H9 (cell line): Measurements from ENCODE around the gene TSPAN31. TPM values are rescaled to one million over a fixed set of nuclear protein-coding genes. Genes with fewer than 3 reads are reported as not detected.

Experiments
- DNase-seq: peaks from one replicate; pipeline ENCODE4 v3.0.0-alpha.2; 2017
- H2AFZ ChIP-seq: one replicate; pipeline ENCODE4 v1.6.1; 2013; ENCODE audit warnings: mild to moderate bottlenecking, low read length, control low read depth, moderate library complexity
- H2AK5ac ChIP-seq: 2 replicates; pipeline ENCODE4 v1.6.1; 2013; ENCODE audit warnings: low read length, control low read depth, mixed read lengths; ENCODE audit not compliant: insufficient read length
- H2BK120ac ChIP-seq: one replicate; pipeline ENCODE4 v1.6.1; 2013; ENCODE audit warnings: low read depth, mild to moderate bottlenecking, low read length, control low read depth, inconsistent platforms; ENCODE audit not compliant: poor library complexity, severe bottlenecking
- H2BK12ac ChIP-seq: 2 replicates; pipeline ENCODE4 v1.6.1; 2013; ENCODE audit warnings: low read length, control low read depth, mixed read lengths, low read depth; ENCODE audit not compliant: insufficient read length
- H2BK15ac ChIP-seq: 2 replicates; pipeline ENCODE4 v1.6.1; 2013; ENCODE audit warnings: low read depth, low read length, control low read depth
- H2BK20ac ChIP-seq: one replicate; pipeline ENCODE4 v1.6.1; 2013; ENCODE audit warnings: low read depth, mild to moderate bottlenecking, low read length, control low read depth, inconsistent platforms; ENCODE audit not compliant: poor library complexity, severe bottlenecking
- H2BK5ac ChIP-seq: 2 replicates; pipeline ENCODE4 v1.6.1; 2013; ENCODE audit warnings: low read length, control low read depth, mixed read lengths; ENCODE audit not compliant: insufficient read length
- H3K14ac ChIP-seq: 2 replicates; pipeline ENCODE4 v1.6.1; 2013; ENCODE audit warnings: low read length, control low read depth; ENCODE audit not compliant: insufficient read depth
- H3K18ac ChIP-seq: 2 replicates; pipeline ENCODE4 v1.6.1; 2013; ENCODE audit warnings: low read depth, mild to moderate bottlenecking, mixed read lengths, low read length, control low read depth; ENCODE audit not compliant: insufficient read length
- H3K23ac ChIP-seq: 2 replicates; pipeline ENCODE4 v1.6.1; 2013; ENCODE audit warnings: low read length, control low read depth, mixed read lengths, low read depth; ENCODE audit not compliant: insufficient read length
- H3K23me2 ChIP-seq: 2 replicates; pipeline ENCODE4 v1.6.1; 2013; ENCODE audit warnings: low read depth, mild to moderate bottlenecking, mixed read lengths, low read length, control low read depth; ENCODE audit not compliant: insufficient read length, poor library complexity, severe bottlenecking
- H3K27ac ChIP-seq: 2 replicates; pipeline ENCODE4 v1.5.1; 2013; ENCODE audit warnings: low read length, control low read depth, mixed read lengths, low read depth; ENCODE audit not compliant: insufficient read length
- H3K27me3 ChIP-seq: 2 replicates; pipeline ENCODE4 v1.6.1; 2013; ENCODE audit warnings: low read length, control low read depth, inconsistent platforms; ENCODE audit not compliant: insufficient read depth
- H3K4ac ChIP-seq: 2 replicates; pipeline ENCODE4 v1.6.1; 2013; ENCODE audit warnings: low read depth, mild to moderate bottlenecking, control low read depth, inconsistent platforms, low read length, moderate library complexity
- H3K4me1 ChIP-seq: 2 replicates; pipeline ENCODE4 v1.6.1; 2013; ENCODE audit warnings: low read length, control low read depth, inconsistent platforms; ENCODE audit not compliant: insufficient read depth
- H3K4me2 ChIP-seq: 2 replicates; pipeline ENCODE4 v1.6.1; 2013; ENCODE audit warnings: low read length, control low read depth, mixed read lengths; ENCODE audit not compliant: insufficient read length, insufficient read depth
- H3K56ac ChIP-seq: 2 replicates; pipeline ENCODE4 v1.6.1; 2013; ENCODE audit warnings: low read depth, mild to moderate bottlenecking, mixed read lengths, low read length, control low read depth; ENCODE audit not compliant: insufficient read length
- H3K79me1 ChIP-seq: 2 replicates; pipeline ENCODE4 v1.6.1; 2013; ENCODE audit warnings: low read depth, mild to moderate bottlenecking, moderate library complexity, low read length, control low read depth, inconsistent platforms; ENCODE audit not compliant: insufficient read depth, poor library complexity, severe bottlenecking
- H3K79me2 ChIP-seq: 2 replicates; pipeline ENCODE4 v1.6.1; 2013; ENCODE audit warnings: low read length, control low read depth, inconsistent platforms; ENCODE audit not compliant: insufficient read depth
- H3K9ac ChIP-seq: 2 replicates; pipeline ENCODE4 v1.6.1; 2013; ENCODE audit warnings: low read length, control low read depth, mixed read lengths; ENCODE audit not compliant: insufficient read length; ENCODE audit errors: extremely low read depth
- H3K9me3 ChIP-seq: one replicate; pipeline ENCODE4 v1.6.1; 2013; ENCODE audit warnings: low read depth, low read length, inconsistent platforms; ENCODE audit not compliant: control insufficient read depth
- H3T11ph ChIP-seq: one replicate; pipeline ENCODE4 v1.6.1; 2013; ENCODE audit warnings: mild to moderate bottlenecking, low read length, control low read depth, inconsistent platforms
- H4K20me1 ChIP-seq: one replicate; pipeline ENCODE4 v1.6.1; 2013; ENCODE audit not compliant: control insufficient read depth, insufficient read length, insufficient read depth
- H4K5ac ChIP-seq: 2 replicates; pipeline ENCODE4 v1.6.1; 2013; ENCODE audit warnings: low read depth, mild to moderate bottlenecking, mixed read lengths, low read length, control low read depth; ENCODE audit not compliant: insufficient read length
- H4K8ac ChIP-seq: replicated peaks from 2 replicates; pipeline ENCODE4 v1.6.1; 2013; ENCODE audit warnings: low read length, control low read depth, mixed read lengths, low read depth; ENCODE audit not compliant: insufficient read length
- H4K91ac ChIP-seq: 2 replicates; pipeline ENCODE4 v1.6.1; 2013; ENCODE audit warnings: low read depth, mild to moderate bottlenecking, moderate library complexity, mixed read lengths, low read length, control low read depth; ENCODE audit not compliant: insufficient read length
- H3K27ac Mint-ChIP-seq, 3 experiments: 2 replicates in 2 of 3; 3 replicates in 1 of 3; pipeline ENCODE4 v1.8.0; 2020 to 2021; ENCODE audit warnings: mixed read lengths in 3 of 3, mild to moderate bottlenecking in 1 of 3, moderate library complexity in 1 of 3
- H3K27me3 Mint-ChIP-seq: 2 replicates; pipeline ENCODE4 v1.8.0; 2021; ENCODE audit warnings: low read depth, mild to moderate bottlenecking, moderate library complexity, mixed read lengths
- H3K36me3 Mint-ChIP-seq, 3 experiments: 2 replicates in 2 of 3; 3 replicates in 1 of 3; pipeline ENCODE4 v1.8.0; 2020 to 2021; ENCODE audit warnings: low read depth in 3 of 3, mixed read lengths in 3 of 3; ENCODE audit not compliant: insufficient read depth in 1 of 3
- H3K4me1 Mint-ChIP-seq, 2 experiments: 2 replicates each; pipeline ENCODE4 v1.8.0; 2020; ENCODE audit warnings: mixed read lengths in 2 of 2
- H3K4me3 Mint-ChIP-seq, 2 experiments: 2 replicates in 1 of 2; 3 replicates in 1 of 2; pipeline ENCODE4 v1.8.0; 2020 to 2021; ENCODE audit warnings: mild to moderate bottlenecking in 2 of 2, mixed read lengths in 2 of 2, moderate library complexity in 1 of 2
- H3K9me3 Mint-ChIP-seq, 2 experiments: 2 replicates in 1 of 2; 3 replicates in 1 of 2; pipeline ENCODE4 v1.8.0; 2020; ENCODE audit warnings: mild to moderate bottlenecking in 2 of 2, mixed read lengths in 2 of 2, moderate library complexity in 1 of 2
- CTCF ChIP-seq: fragments of 200-600 bp; sonication (generic); conservative IDR thresholded peaks from 3 replicates; pipeline ENCODE4 v1.8.0; 2021; ENCODE audit warnings: antibody characterized with exemption, mild to moderate bottlenecking
- WGBS: extraction: QIAGEN DNeasy Blood & Tissue Kit; methylation state at CpG from one replicate; pipeline ENCODE4 v1.1.7; 2013; ENCODE audit warnings: missing lambda C conversion rate, low lambda C conversion rate, mixed read lengths; ENCODE audit not compliant: insufficient read length; ENCODE audit errors: extremely low coverage; 5-methylcytosine and 5-hydroxymethylcytosine counted together
- total RNA-seq: library from RNA; stranded (reverse); gene quantifications from 2 replicates; pipeline ENCODE4 v1.2.1, GENCODE V29; 2021

TSPAN31 gene
- total RNA-seq, 1 experiment from 2014 or later = 20.0 TPM

GRCh38 chr12:57735952-57736740 lies 8.7 kb upstream of the TSPAN31 start:
- Histone ChIP-seq H3K79me2 (no peaks in the 10 kb centered on the region), H4K91ac (no peak overlapping the region), H3K18ac (no peak overlapping the region), H4K20me1 (peaks cover 2% of the 10 kb centered on the region), H3K14ac (no peak overlapping the region), H3K56ac (no peak overlapping the region), H3K27ac (no peak overlapping the region), H3T11ph (no peak overlapping the region), H2BK5ac (no peak overlapping the region), H3K9ac (no peak overlapping the region), H3K4me1 (no peaks in the 10 kb centered on the region), H3K79me1 (no peaks in the 10 kb centered on the region), H3K23ac (no peak overlapping the region), H2BK15ac (no peak overlapping the region), H3K9me3 (no peaks in the 10 kb centered on the region), H2BK120ac (no peak overlapping the region), H4K5ac (no peak overlapping the region), H2BK20ac (no peak overlapping the region), H2BK12ac (no peak overlapping the region), H3K4me2 (peak overlapping the region; percentile 49), H3K23me2 (peaks cover 16% of the 10 kb centered on the region), H2AK5ac (no peak overlapping the region), H2AFZ (no peak overlapping the region), H4K8ac (no peak overlapping the region), H3K27me3 (peaks cover 57% of the 10 kb centered on the region), H3K4ac (no peak overlapping the region)
- Mint-ChIP-seq H3K36me3 (no peaks in the 10 kb centered on the region; a peak in 1 of 7 replicates), H3K27ac (no peak overlapping the region), H3K9me3 (no peaks in the 10 kb centered on the region; a peak in 1 of 5 replicates), H3K27me3 (peaks cover 96% of the 10 kb centered on the region), H3K4me1 (peaks cover 26 to 37% of the 10 kb centered on the region in 2 experiments), H3K4me3 (peak overlapping the region; percentile 59 to 84)
- TF ChIP-seq CTCF = peak; percentile 60; the same call in 2 of the 3 replicates
- no CpG with 5 or more reads among the region's 49 CpGs for WGBS
- peak; percentile 84 for DNase-seq
